HG03558 (cell line): ENCODE results near the gene LMX1B.

ENCODE experiments used
- ATAC-seq: cut with Tn5 transposase; IDR thresholded peaks from one replicate; pipeline ENCODE4 v1.9.1; 2021; ENCODE audit warnings: moderate number of reproducible peaks; ENCODE audit not compliant: unreplicated experiment; ENCODE audit errors: extremely low read depth

The LMX1B gene

DNA sequence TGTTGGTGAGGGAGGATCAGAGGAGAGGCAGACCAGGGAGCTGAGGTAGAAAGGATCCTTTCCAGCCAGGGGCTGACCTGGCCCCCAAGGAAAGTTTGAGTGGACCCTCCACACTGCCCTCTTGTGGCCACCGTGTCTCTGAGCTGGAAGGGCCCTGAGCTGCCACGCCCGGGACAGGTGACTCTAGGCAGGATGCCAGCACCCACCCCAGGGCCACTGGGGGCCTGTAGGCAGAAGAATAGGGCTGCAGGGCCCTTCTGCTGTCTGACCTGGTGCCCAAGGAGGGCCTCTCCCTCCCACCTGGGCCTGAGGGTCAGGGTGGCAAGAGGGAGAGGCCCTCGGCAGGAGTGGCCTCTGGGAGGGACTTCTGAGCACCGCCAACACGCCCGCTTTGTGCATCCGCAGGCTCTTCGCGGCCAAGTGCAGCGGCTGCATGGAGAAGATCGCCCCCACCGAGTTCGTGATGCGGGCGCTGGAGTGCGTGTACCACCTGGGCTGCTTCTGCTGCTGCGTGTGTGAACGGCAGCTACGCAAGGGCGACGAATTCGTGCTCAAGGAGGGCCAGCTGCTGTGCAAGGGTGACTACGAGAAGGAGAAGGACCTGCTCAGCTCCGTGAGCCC, 76.8 kb downstream of the LMX1B start:
- ATAC-seq, result no peak

DNA sequence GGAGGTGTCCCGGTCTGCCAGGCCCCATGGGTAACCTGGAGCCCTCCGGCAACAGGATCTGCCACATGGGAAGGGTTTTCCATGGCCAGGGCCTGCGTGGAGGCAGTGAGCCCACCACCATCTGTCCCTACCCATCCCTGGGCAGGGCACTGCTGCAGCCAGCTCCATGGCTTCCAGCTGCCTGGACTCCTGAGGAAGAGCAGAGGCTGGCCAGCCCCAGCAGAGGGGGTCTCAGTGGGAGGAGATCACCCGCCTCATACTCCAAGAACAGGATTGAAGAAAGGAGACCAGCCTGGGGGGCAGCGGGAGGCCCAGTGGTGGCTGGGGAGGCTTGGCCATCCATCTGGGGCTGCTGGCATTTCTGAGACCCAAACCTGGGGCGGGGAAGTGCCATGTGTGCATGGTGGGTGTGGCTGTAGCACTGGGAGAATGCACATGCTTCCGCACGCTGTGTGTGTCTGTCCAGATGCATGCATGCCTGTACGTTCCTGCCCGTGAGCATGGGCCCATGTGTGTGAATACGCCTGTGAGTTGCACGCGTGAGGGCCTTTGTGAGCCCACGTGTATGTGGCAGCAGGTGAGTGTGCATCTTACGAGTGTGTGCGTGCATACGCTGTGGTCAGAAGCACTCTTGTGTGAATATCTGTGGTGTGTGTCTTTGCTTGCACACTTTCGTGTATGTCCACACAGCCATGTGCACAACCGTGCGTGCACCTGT, 78.5 kb downstream of the LMX1B start:
- ATAC-seq, result no peak

DNA sequence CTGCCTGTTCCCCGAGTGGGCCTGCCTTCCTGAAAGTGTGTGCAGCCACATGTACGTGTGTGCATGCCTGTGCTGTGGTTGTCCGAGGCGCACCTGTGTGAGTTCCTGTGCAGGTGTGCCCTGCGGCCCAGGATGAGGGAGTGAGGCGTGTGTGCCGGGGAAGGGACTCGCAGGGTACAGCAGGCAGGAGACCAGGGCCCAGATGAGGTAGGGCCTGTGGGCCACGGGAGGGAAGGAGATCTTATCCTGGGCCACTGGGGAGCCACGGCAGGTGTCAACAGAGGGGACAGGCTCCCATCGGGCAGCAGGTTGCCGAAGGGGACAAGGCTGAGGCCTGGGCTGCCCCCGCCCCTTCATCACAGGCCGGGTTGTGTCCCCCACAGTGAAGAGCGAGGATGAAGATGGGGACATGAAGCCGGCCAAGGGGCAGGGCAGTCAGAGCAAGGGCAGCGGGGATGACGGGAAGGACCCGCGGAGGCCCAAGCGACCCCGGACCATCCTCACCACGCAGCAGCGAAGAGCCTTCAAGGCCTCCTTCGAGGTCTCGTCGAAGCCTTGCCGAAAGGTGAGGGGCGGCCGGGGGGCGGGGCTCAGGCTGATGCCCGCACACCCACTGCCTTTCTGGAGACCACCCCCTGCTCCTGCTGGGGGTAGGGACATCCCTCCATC, 79.2 kb downstream of the LMX1B start:
- no peak for ATAC-seq

DNA sequence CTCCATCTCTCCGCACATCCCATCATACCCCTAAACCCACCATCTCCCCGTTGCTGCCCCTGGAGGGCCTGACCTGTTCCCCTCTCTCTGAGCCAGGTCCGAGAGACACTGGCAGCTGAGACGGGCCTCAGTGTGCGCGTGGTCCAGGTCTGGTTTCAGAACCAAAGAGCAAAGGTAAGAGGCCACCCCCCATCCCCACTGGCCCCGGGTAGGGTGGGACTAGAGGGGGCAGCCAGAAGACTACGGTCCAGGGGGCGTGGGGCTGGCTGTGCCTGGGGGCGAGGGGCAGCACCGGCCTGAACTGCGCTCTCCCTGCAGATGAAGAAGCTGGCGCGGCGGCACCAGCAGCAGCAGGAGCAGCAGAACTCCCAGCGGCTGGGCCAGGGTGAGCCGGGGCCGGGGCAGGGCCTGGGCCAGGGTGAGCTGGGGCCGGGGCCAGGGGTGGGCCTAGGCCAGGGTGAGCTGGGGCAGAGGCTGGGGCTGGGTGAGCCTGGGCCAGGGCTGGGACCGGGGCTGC, 79.8 kb downstream of the LMX1B start:
- ATAC-seq, result no peak

DNA sequence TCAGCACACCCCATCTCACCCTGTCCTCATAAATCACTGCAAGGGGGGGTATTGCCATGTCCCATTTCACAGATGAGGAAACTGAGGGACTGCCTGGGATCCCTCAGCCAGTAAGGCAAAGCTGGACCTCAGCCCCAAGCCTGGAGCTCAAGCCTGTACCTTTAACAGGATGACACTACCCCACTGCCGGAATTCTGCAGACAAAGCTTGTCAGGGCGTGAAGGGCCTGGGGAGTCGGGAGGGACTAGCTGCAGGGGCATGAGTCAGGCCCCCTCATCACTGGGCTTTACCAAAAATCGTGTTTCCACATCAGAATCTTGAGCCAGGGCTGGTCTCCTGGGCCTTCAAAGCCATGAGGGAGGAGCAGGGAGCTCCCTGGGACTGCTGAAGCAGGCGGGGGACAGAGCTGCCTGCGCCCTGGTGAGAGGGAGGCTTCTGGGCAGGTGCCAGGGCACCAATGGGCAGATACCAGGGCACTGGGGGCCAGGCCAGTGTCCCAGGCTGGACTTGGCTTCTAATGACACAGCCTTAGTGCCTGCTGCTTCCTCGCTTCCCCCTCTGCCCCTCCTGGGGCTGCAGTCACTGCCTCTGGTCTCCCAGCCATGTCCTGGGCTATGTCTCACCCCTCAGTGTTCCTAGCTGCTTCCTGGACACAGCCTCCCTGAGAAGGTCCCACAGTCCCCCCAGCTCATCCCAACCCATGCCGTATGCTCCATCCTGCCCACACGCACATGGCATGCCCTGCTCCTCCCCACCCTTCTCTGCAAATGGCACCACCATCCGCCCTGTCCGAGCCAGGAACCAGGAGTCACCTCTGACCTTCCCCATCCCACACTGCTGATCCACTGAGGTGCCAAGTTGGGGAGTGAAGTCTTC, 80.7 kb downstream of the LMX1B start:
- ATAC-seq, result no peak

DNA sequence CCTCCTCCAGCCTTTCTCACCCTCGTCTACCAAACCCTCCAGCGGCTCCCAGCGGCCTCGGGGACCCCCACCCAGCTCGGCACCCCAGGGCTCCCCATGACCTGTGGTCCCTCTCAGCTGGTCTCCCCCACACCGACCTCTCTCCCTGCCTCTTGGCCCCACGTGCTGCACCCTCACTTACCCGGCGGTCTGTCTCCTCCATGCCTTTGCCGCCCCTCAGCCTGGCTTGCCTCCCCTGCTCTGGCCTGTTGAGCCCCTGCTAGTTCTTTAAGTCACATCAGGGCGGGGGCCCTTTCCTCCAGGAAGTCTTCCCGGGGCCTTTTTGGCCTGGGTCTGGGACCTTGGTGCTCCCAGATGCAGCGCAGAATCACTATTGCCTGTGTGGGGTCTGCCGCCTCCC, 81.5 kb downstream of the LMX1B start:
- ATAC-seq, result no peak

DNA sequence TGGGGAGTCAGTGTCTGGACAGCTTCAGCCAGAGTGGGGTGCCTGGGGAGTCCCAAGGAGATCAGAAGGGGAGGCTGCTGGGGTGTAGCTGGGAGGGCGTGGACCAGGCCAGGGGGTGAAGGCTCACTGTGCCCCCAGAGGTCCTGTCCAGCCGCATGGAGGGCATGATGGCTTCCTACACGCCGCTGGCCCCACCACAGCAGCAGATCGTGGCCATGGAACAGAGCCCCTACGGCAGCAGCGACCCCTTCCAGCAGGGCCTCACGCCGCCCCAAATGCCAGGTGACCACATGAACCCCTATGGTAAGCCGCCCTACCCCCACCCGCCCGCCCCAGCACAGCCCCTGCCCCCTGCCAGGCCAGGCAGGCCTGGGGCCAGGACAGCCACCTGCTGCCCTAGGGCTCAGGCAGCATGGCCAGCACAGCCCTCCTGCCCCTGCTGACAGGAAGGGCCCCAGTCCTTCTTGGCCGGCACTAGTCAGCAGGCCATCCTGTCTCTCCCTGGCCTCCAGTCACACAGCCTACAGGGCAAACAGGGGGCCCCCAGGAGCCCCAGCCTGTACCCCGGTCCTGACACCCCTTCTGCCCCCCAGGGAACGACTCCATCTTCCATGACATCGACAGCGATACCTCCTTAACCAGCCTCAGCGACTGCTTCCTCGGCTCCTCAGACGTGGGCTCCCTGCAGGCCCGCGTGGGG, 82.1 kb downstream of the LMX1B start:
- ATAC-seq, result no peak

DNA sequence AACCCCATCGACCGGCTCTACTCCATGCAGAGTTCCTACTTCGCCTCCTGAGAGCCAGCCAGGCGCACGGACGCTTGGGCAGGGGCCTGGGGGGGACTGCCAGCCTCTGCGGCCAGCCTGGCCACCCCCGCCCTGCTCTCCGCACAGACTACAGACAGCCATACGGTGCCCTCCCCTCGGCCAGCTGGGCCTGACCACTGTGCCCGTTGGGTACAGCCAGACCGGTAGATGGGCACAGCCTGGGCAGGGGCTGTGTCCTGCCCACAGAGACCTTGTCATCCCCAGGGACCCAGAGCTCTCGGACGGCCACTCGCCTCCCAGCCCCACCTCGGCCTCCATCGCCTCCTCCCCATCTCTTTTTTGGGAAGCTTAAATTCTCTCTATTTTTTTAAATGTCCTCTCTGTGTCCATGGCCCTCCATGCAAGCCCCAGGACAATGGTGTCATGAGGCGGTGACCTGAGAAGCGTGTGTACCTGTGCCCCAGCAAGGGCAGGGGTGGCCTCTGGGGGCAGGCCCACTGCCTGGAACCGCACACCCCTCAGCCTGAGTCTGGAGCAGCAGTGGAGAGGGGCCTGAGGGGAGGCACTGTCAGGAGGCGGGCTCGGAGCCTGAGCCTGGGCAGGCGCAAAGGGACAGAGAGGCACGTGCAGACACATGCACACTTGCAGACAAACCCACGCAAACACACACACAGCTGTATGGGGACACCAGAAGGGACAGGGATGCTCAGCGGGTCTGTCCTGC, 82.8 kb downstream of the LMX1B start:
- ATAC-seq, result no peak

DNA sequence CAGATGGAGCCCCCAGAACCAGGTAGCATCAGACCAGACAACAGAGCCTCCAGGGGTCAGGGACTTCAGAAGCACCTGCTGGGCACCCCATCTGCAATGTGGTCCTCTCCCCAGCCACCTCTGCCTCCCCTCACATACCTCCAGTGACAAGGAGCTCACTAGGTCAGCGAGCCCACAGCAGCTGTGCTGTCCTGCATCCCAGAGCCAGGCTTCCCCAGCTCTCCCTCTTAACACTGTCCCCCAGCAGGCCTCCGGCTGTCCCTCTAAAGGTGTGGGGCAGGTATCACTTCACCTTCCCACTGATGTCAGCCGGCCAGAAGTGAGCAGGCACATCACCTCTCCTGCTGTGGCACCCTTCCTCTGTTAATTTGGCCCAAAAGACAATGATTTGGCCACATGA, 83.6 kb downstream of the LMX1B start:
- ATAC-seq, result no peak

DNA sequence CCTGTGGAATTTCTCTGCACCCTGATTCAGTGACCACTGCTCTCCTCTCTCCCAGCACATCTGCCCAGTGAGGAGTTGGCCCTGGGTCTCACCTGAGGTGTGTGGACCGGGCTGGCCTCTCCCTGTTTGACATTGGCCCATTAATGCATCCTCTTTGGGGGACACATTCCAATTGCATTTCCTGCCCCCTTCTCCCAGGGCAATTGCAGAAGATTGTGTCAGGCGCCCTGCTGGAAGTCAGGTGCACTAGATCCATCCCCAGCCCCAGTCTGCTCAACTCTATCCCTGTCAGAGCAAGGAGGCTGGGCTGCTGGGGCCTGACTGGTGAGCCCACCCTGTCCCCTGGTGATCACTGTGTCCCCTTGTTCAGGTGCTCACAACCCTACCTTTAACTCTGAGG, 84.5 kb downstream of the LMX1B start:
- no peak for ATAC-seq

DNA sequence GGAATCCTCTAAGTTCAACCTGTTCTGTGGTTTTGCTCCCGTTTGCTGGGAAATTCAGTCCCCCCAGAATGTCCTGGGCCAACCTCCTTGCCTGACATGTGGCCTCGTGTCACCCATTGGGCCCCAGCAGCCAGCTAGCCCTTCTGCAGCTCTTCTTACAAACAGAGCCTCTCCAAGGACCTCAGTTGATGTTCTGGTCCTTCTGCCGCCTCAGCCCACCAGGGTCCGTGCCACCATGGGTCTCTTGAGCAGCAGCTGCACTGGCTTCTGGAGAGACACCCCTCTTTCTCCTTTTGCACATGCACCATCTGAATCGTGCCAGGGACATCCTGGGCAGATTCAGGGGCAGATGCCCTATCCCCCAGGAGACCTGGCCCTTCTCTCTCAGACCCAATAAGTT, 85.0 kb downstream of the LMX1B start:
- no peak for ATAC-seq

DNA sequence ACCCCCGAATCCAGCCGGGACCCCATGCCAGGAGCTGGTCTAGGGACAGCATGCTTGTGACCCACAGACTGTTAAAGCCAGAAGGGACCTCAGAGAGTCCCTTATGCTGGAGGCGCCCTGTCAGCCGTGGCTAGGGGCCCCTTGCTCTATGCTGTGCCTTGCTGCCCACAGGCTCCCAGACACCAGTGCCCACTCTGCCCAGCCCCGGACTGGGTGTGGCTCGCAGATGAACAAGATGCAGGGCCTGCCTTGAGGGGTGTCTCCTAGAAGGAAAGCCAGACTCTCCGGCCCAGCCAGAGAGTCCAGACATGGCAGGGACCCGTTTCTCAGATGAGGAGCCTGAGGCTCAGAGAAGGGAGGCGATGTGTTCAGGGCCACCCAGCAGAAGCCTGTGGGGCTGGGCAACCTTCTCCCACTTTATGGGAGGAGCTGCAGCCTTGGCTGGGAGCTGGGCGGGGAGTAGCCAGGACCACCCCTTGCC, 85.7 kb downstream of the LMX1B start:
- no peak for ATAC-seq

DNA sequence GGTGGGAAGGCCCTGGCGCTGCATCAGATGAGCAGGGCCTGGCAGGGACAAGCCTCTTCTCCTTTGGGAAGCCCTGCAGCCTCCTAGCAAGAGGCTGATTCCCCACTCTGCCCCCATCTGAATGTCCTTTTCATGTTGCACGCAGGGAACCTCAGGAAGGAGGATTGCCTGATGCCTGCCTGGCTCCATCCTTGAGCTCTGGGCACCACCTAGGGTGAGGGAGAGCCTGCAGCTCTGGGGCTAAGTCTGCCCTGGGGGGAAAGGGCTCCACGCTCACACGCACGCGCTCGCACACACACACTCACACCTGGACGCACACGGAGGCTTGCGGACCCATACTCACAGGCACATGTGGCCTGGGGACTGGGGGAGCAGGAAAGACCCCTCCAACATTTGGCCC, 86.6 kb downstream of the LMX1B start:
- no peak for ATAC-seq

DNA sequence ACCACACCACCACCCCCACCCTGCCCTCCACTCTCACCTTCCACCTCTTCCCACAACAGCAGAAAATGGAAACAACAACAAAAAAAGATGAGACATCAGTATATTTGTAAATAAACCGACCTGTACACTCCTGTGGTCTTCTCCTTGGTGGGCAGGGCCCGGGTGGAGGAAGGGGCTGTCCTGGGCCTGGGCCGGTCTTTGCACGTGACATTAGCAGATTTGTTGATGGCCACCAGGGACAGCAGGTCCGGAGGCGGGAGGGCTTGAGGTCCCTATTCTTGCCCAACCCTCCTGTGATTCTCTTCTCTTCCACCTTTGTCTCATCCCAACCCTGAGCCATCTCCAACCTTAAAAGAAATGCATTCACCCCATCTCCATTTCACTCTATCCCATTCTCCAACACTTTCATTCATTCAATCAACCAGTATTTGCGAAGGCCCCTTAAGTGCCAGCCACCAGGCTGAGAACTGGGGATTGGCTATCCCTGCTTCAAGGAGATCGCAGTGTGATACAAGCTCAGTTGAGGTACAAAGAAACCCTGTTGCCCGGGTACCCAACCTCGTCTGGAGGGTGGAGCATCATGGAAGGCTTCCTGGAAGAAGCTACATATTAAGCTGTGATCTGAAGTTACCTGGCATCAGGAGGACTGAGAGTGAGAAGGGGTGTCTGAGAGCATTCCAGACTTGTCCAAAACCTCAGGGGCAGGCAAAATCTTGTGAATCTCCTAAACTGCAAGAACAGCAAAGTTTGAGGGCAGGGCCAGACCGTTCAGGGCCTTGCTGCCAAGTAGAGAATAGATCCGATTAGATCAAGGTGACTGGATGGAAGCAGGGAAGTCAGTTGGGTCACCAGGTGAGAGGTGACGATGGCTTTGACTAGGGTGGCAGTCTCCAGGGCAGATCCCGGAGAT, 87.4 kb downstream of the LMX1B start:
- ATAC-seq, result no peak

DNA sequence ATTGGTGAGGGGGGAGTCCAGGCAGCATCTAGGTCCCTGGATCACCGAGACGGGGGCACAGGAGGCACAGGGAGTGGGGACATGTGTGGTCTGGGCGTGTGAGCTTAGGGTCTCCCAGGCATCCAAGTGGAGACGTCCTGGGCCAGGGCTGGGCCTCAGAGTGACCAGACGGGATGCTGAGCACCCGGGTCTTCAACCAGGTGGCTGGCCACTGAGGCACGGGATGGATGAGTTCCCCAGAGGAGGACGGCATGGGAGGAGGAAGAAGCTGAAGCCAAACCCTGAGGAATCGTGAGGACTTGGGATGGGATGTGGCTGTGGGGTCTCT, 88.0 kb downstream of the LMX1B start:
- no peak for ATAC-seq

DNA sequence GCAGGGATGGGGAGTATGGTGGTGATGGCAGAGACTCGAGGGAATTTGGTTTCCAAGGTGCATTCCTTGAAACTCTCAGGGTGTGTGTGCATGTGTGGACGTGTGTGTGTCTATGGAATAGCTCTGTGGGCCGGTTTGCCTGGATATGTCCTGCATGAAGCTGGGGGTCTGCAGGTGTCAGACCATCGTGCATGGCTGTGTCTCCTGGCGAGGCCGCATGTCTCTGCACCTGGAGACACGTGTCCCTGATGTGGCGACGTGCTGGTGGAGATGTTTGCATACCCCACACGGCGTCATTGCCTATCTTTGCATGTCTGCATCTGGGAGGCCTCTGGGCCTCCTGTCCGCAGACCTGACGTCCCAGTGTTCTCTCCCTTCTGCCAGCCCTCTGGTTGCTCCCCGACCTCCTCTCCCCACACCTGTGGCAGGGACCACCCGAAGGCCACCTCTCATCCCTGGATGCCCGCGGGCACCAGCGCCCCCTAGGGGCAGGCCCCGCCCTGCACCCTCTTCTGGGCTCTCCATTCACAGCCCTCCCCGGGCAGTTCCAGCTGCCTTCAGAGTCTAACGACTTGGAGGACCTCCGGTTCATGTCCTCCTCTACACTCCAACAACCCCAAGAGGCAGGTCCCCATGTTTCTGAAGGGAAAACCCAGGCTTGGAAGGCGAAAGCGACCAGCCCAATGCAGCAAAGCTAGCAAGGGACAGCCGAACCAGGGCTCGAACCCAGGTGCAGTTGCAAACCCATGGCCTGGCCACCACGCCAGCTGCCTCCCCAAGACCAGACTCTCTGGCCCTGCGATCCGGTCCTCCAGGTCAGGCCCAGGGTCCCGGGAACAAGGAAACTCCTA, 88.6 kb downstream of the LMX1B start:
- ATAC-seq, result no peak
